GM19324 (cell line): ENCODE results near the gene DENND5B.

Experiments
- ATAC-seq: cut with Tn5 transposase; IDR thresholded peaks from one replicate; pipeline ENCODE4 v1.9.1; 2021; ENCODE audit warnings: mild to moderate bottlenecking, moderate library complexity; ENCODE audit not compliant: unreplicated experiment, low FRiP score

The DENND5B gene

DNA sequence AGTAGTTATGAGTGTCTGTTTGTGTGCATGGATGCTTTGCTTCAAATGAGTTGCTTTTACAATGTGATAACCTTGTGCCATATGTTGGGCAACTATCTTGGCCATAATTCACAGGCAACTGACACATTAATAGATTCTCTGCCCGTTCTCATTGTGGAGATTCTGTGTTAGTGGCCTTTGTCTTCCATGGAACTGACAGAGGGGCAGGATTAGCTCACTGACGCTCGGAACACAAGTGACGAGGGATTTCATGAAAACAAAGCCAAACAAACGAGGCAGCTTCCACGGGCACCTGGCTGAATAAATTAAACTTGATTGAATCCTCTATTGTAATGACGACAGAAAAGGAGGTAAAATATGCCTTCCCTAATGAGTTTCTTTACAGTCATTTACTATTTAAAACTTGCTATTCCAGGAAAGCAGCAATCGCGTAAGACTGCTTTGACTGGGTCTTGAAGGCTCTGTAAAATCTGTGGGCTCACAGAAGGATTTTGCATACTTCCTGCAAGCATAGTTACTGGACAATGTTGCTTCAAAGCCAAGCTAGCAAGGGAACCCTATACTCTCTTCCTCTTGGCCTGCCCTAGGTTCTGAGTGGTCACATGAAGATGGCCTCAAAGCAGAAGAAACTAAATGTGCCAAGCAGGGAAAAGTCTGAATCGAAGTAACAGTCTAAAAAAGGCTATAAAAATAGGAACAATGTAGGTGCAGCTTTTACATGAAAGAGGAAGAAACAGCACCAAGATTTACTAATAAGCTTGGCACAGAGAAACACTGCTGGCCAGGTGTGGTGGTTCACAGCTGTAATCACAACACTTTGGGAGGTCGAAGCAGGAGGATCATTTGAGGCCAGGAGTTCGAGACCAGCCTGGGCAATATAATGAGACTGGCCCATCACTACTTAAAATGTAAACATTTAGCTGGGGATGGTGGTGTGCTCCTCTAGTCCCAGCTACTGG, 236.9 kb downstream of the DENND5B start:
- ATAC-seq, result no peak

DNA sequence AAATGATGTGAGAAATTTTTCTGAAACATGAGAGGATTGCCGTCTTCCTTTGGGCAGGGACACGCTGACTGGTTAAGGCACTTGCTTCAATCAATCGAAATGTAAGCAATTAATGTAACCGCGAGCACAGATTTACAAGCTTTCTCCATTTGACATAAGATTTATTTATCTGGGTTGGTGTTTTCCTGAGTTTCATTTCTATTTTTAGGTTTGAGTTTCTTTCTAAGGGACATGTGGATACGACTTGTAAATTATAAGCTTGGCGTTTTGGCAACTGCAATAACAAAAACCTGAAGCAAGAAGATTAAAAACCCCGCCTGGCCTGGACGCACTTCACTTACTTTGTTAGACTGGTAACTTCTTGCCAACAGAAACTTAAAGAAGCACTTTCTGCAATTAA, 244.7 kb downstream of the DENND5B start:
- no peak for ATAC-seq

DNA sequence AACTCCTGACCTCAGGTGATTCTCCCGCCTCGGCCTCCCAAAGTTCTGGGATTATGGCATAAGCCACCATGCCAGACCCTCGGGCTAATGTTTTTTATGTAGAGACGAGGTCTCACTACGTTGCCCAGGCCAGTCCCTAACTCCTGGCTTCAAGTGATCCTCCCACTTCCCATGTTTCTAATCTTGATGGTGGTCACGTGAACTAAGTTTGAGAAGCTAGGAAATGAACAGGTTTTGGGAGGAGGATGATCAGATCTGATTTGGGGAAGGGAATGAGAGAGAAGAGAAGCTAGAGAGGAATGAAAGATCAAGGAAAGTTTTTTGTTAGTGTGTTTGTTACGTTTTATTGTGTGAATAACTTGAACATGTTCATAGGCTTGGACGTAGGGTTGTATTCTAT, 247.8 kb downstream of the DENND5B start:
- no peak for ATAC-seq

DNA sequence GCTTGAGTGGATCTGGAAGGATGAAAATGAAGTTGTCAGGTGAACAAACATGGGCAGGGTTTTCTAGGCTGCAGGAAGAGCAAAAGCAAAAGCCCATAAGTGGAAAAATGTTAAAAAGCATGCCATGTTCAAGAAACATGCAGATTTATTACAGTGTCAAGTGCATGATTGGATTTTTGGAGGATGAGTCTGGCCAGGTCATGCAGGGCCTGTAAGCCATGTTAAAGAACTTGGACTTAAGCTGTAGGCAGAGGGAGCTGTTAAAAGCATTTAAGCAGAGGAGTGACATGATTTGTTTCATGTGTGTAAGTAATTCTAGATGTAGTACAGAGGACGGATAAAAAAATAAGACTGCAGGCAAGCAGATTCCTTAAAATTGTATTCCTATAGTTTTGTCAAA, 248.7 kb downstream of the DENND5B start:
- no peak for ATAC-seq

GRCh38 chr12:31339831-31340622, 250.9 kb downstream of the DENND5B start:
- ATAC-seq, result no peak

GRCh38 chr12:31337952-31338351, 253.0 kb downstream of the DENND5B start:
- no peak for ATAC-seq
